Cerebellar cortex (tissue), 1 donor: ENCODE data around the gene KRT40.

Source experiments
- DNase-seq: peaks from one replicate; pipeline ENCODE4 v3.0.0-alpha.2; 2015; ENCODE audit warnings: low spot score

The KRT40 gene

DNA sequence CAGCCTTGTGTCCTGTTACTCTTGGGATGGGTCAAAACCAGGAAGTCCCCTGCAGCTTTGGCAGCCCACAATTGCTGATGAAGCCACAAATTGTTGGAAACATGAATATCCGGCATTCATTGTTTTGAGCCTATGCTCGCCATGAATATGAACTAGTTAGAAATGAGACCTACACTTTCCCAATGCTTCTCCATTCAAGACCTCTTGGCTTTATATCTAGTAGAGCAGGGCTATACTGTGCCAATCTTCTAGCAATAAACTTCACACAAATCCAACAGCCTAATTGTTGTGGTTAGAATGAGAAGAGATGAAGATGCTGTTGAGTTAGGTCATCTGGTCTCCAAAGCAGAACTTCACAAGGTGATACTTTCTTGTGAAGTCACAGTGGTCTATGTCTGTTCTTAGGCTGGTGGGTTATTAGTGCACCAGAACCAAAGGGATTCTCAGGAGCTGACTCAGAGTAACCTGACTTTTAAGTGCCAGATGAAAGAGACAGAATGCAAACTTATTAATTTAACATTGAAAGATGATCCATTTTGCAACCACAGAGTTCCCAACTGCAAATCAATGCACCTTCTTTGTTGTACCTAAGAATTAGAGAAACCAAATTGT, 33.0 kb downstream of the KRT40 start:
- DNase-seq: no peak

DNA sequence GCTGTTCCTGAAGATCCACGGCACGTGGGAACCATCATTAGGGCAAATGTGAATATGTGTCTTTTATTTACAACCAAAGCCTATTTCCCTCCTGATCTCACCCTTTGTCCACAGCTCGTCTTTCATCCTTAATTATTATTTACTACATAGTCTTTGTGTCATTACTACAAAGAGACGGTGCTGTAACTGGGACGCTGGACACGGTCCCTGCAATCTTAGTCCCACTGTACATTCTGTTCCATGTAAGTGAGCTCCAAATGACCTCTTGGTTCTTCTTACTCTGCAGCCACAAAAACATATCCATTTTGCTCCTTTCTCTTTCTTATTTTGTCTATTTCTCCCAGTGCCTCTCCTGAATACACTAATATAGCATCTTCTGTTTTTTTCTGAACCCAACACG, 34.0 kb downstream of the KRT40 start:
- DNase-seq: no peak

DNA sequence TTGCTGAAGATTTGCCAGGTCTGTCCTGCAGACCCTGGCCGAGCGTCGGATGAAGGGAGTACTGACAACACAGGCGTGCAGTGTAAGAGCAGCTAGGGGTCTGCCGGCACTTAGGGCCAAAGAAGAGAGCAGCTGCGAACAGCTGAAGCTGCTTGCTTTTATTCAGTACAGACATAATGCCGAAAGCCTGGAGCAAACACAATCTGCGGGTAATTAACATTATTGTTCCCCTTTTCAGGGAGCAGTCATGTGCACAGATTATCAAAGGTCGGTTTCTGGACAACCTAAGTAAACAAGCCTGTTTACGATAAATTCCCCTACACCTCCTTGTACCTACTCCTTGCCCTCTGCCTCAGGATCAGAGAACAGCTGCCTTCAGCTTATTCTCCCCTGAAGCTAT, 34.7 kb downstream of the KRT40 start:
- no peak for DNase-seq

DNA sequence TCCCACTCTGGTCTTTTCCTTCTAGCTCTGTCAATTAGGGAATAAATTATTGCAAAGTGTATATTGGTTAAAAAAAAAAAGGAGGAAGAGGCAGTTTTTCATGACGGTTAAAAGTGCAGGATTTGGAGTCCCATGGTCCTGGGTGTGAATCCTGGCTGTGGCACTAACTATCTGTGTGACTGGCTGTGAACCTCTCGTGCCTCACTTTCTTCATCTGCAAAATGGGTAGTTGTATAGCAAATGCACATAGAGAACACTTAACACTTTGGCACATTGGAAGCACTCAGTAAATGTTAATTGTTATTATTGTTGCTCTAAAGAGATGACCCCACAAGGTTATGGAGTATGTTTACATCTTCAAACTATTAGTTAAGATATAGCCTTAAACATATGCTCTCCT, 36.2 kb downstream of the KRT40 start:
- DNase-seq: no peak

DNA sequence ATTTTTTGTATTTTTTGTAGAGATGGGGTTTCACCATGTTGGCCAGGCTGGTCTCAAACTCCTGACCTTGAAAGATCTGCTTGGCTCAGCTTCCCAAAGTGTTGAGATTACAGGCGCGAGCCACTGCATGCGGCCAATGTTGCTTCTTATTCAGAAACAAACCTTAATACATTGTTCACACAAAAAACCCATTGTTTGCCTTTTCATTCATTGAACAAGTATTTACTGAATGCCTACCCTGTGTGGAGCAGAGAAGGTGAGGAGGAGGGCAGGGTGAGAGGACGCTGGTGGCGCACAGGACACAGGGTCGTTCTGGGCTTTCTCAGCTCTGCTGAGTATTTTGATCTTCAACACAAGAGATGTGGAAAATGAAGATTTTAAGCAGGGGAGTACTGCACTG, 38.7 kb downstream of the KRT40 start:
- no peak for DNase-seq

DNA sequence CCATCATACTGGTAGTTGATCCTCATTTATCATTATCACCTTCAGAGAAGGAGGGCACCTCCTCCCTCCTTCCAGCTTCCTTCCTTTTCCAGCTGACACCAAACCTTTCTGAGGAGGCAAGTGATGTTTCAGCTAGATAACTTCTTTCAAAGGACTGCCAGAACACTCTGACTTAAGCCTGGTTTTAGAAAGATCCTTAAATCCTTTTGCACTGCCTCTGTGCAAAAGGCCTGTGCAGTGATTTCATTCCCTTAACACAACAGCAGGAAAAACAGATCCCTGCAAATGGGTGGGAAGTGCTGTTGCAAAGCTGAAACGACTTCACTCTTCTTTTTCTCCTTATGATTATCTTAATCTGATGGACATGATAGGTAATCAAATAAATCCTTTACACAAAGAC, 39.6 kb downstream of the KRT40 start:
- DNase-seq: no peak

DNA sequence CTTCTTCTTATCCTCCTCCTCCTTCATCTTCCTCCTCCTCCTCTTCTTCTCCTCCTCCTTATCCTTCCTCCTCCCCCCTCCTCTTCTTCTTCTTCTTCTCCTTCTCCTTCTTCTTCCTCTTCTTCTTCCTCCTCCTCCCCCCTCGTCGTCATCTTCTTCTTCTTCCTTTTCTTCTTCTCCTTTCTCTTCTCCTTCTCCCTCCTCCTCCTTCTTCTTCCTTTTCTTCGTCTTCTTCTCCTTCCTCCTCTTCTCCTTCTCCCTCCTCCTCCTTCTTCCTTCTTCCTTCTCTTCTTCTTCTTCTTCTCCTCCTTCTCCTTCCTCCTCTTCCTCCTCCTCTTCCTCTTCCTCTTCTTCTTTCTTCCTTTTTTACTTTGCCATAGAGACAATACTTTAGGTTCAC, 41.6 kb downstream of the KRT40 start:
- no peak for DNase-seq

DNA sequence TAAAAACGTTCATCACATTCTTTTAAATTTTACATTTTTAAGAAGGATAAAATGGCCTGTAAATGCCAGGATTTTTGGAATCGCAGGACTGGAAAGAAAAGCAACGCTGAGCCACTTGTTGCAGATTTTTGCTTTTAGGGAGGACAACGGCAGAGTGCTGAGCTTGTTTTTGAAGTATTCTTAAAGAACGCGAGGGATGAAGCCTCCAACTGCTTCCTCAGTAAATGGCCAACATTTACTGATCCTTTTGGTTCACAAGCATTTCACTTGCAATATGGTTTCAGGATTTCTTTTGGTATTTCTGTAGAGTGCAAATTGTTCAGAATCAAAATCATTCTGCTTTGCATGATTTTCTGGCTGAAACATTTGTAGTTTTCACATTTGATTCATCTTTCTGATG, 43.9 kb downstream of the KRT40 start:
- no peak for DNase-seq

DNA sequence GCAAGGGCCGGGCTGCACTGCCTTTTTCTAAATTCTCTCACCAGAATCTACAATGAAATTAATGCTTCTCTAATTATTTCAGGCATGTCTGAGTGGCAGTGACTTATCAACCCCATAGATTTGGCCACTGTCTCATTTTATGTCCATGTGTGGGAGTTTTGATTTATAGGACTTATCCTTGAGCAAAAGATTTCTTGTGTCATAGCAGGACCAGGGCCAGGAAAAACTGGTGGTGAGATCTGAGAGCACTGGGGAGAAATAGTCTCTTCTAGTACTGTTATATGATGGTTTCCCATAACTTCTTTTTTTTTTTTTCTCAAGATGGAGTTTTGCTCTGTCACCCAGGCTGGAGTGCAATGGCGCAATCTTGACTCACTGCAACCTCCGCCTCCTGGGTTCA, 45.1 kb downstream of the KRT40 start:
- DNase-seq: no peak

DNA sequence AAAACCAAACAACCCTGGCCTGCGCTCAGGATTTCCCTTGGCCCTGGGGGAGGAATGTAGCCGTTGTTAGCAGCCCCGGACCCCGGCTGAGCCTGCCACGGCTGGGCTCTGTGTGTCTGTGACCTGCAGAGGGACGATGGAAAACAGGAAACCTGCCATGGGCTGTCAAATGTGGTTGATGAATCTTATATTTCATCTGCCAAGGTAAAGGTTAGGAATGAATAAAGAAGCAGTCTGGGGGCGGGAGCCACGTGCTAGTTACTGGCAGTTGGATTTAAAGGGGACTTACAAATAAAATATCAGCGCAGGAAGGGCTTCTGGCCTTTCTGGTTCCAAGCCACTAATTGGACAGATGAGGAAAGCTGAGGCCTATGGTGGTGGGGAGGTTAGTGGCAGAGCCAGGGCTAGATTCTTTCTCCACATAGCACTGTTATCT, 46.7 kb downstream of the KRT40 start, which contains the start of gene KRT23:
Gene KRT23 (minus strand): TSS at position 263 of the 436 bp plus-strand sequence. CDS start 1,043 bp downstream, outside the sequence.
- no peak for DNase-seq

DNA sequence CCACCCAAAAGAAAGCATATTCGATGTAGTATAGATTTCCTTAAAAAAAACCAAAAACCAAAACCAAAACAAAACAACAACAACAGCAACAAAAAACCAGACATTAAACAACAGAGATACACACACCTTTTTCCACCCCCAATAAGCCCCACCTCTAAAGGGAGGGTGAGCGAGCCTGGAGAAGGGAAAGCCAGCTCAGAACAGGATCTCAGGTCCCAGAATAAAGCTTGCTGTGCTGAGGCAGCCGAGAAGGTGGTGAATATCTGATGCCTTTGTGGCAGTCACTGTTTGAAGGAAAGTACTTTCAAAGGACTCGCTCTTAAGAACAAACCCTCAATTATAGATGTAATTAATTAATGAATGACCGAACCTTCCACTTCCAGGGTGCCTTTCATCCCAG, 47.1 kb downstream of the KRT40 start:
- no peak for DNase-seq

DNA sequence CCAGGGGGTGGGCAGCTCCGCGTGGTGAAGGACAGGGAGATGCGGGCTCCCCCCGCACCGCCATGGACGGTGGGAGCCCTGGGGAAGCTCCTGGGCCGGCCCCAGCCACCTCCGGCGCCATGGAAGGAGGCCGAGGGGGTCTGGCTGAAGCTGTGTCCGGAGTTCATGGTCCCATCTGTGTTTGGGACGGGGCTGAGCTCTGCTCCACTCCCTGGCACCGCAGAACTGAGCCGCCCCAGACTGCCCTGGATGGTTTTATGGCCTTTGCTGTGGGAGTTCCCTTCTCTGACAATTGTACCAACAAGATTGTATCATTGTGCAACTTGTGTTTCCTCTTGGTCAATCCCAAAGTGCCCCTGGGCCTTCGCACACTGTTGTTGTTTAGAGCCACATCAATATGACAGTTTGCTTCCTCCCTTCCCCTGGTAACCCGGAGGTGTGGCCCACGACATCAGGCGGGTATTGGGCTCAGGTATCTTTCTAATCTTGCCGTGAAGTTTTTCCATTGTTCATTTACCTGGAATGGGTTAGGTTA, 47.6 kb downstream of the KRT40 start:
- no peak for DNase-seq

DNA sequence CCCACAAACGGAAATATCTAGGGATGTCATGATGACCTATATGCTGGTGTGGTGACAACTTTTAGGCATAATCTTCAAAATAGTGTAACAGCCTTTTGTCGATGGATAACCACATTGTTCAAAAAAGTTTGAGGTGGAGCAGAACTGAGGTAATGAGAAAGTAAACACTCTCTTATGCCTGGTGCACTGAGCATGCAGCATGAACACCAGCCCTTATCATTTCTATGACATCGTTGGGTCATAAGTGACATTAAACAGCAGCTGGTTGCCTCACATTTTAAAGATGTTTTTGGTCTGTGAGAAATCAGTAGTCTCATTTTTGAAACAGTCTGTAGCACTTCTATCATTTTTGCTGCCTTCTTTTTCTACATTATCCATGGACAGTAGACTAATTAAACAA, 48.5 kb downstream of the KRT40 start:
- DNase-seq: no peak

DNA sequence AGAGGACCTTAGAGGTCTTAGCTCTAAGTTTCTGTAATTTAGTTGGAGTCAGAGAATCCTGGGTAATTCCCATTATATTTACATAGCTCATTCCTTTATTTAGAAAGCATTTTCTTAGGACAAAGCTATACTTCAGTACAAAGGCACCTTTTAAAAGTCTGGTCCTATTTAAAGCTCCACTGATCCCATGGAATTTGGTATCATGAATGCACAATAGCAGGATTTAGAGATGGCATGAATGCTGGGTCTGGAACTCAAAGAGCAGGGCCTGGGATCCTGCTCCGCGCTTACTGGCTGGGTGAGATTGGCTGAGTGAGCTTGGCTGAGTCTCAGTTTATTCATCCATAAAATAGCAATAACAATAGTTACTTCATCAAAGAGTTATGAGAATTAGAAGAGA, 51.5 kb downstream of the KRT40 start:
- DNase-seq: no peak

DNA sequence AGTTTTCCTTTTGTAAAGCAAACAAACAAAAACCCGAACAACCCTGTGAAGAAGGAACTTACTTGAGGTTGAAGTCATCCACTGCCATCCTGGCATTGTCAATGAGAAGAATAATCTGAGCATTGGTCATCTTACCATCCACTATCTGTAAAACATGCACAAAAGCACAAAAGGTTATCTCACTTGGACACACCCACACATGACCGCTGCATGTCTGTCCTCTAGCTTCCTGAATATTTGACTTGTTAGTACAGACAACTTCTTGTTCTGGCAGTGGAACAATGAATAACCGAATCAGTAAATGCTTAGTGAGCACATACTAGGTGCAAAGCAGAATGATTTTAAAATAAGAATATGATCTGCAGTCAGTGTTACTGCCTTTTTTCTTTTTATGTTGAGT, 52.8 kb downstream of the KRT40 start:
- DNase-seq: no peak
